Gastroesophageal sphincter (tissue), 4 donors: ENCODE measurements around the gene GCC2. TPM values are rescaled to one million over a fixed set of nuclear protein-coding genes. Genes with fewer than 3 reads are reported as not detected.
"Not testable (repeated sequence)": the region's sequence is repeated elsewhere in the genome, so short reads cannot be mapped to it uniquely, and the experiment has no call there.

Experiments
- ATAC-seq: fragments of 150-250 bp; one replicate; pipeline ENCODE4 v1.9.1; 2016; ENCODE audit warnings: mild to moderate bottlenecking, moderate library complexity
- H3K27ac ChIP-seq, 4 donors: fragments of 200-600 bp; sonication (generic) in 3 of 4; 1 replicate in 3 of 4; 2 replicates in 1 of 4; pipeline ENCODE4 v1.5.1; 2016 to 2019
- H3K27me3 ChIP-seq: fragments of 200-600 bp; sonication (generic); one replicate; pipeline ENCODE4 v1.5.1; 2019
- H3K36me3 ChIP-seq, 2 donors: fragments of 200-600 bp; sonication (generic); one replicate each; pipeline ENCODE4 v1.5.1; 2019; ENCODE audit warnings: control low read depth in 1 of 2
- H3K4me1 ChIP-seq, 3 donors: fragments of 200-600 bp; sonication (generic); 1 replicate in 2 of 3; 2 replicates in 1 of 3; pipeline ENCODE4 v1.5.1; 2016 to 2019; ENCODE audit warnings: control low read depth in 2 of 3
- H3K4me3 ChIP-seq, 2 donors: fragments of 200-600 bp; sonication (generic); one replicate each; pipeline ENCODE4 v1.5.1; 2019; ENCODE audit warnings: mild to moderate bottlenecking in 1 of 2, moderate library complexity in 1 of 2
- H3K9me3 ChIP-seq, 3 donors: fragments of 200-600 bp; sonication (generic); one replicate each; pipeline ENCODE4 v1.5.1; 2017 to 2019; ENCODE audit warnings: control low read depth in 2 of 3
- EP300 ChIP-seq: sonication (generic); formaldehyde crosslinking; IDR thresholded peaks from one replicate; pipeline ENCODE4 v1.6.1; 2017; ENCODE audit warnings: antibody characterized with exemption, mild to moderate bottlenecking
- POLR2A ChIP-seq, 2 donors: fragments of 450-650 bp; IDR thresholded peaks; one replicate each; pipeline ENCODE4 v1.6.1; 2017; ENCODE audit warnings: antibody characterized with exemption in 2 of 2, mild to moderate bottlenecking in 2 of 2, moderate library complexity in 1 of 2
- POLR2AphosphoS5 ChIP-seq: sonication (generic); formaldehyde crosslinking; IDR thresholded peaks from one replicate; pipeline ENCODE4 v1.6.1; 2017; ENCODE audit warnings: antibody characterized with exemption
- WGBS, 2 donors: methylation state at CpG; one replicate each; pipeline ENCODE4 v1.1.5; 2018; ENCODE audit warnings: low coverage in 1 of 2; 5-methylcytosine and 5-hydroxymethylcytosine counted together
- small RNA-seq, 4 donors: library from RNA; depleted of rRNA; stranded (forward); fragments of <200 nt; gene quantifications; one replicate each; pipeline ENCODE3, GENCODE V24; 2016
- total RNA-seq, 4 donors: library from RNA; depleted of rRNA; stranded (reverse); fragments of >200 nt; gene quantifications; one replicate each; pipeline ENCODE4 v1.1.0, GENCODE V29; 2016
- TF ChIP-seq, protein P1 (sequence below), 4 experiments: fragments of 200-600 bp in 2 of 4; fragments of 450-650 bp in 2 of 4; sonication (generic) in 1 of 4; IDR thresholded peaks; one replicate each; pipeline ENCODE4 v1.5.1; 2017 to 2019; ENCODE audit warnings: antibody characterized with exemption in 4 of 4, mild to moderate bottlenecking in 2 of 4, moderate library complexity in 2 of 4

The GCC2 gene
- total RNA-seq, 4 donors from 2014 or later: 24.0 to 41.6 (median 33.4) TPM

DNA sequence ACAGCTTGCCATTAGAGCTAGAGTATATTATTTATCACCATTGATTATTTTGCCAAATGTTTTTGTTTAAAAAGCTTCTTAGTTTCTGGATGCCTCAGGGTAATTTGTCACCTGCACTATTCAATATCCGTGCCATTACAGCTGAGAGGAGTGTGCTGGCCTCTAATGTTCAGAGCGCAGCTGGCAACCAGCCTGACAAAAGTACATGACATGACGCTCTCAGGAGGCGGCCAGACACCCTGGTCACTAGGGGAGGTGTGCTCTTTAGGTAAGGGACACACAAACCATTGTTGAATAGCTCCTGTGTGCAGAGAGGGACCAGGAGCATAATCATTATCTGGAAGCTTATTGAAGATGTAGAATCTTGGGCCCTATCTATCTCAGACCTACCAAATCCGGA is 105.5 kb downstream of the GCC2 start:
- WGBS, 2 donors: 79 to 84% methylated on average over 4 to 5 of the region's 5 CpGs
- Histone ChIP-seq H3K9me3 (no peaks in the 10 kb centered on the region), H3K4me3 (no peak overlapping the region), H3K27me3 (no peaks in the 10 kb centered on the region), H3K27ac (peak overlapping the region; percentile 67 to 80 (median 75)), H3K36me3 (no peaks in the 10 kb centered on the region), H3K4me1 (peaks cover 15 to 66% (median 22%) of the 10 kb centered on the region in 3 donors)
- no peak for ATAC-seq
- no peak for TF ChIP-seq POLR2A (IDR thresholded peaks at IDR 0.05)
- no peak for TF ChIP-seq EP300

DNA sequence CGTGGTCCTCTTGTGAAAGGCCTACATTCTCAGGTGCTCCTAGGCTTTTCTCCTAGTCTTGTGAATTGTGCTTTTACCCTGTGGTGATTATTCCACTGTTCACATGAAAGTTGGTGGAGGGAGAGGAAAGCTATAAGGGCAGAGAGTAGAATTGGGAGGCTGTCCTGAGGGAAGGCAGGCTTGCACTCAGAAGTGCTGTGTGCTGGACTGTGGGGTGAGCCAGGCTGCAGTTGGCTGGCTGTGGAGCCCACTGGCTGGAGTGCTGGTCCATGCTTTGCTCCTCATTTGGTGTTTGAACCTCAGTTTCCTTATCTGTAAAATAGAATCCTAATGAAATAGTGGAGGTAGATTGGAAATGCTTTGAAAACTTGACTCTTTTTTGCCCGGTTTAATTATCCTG is 106.6 kb downstream of the GCC2 start:
- Histone ChIP-seq H3K4me1 (peaks cover 15 to 75% (median 22%) of the 10 kb centered on the region in 3 donors), H3K9me3 (no peaks in the 10 kb centered on the region), H3K36me3 (no peaks in the 10 kb centered on the region), H3K27ac (peak overlapping the region in 3 of 4 donors; percentile 39 to 80 (median 67)), H3K4me3 (no peak overlapping the region), H3K27me3 (no peaks in the 10 kb centered on the region)
- 75 to 91% methylated on average over 2 of the region's 2 CpGs for whole genome bisulfite sequencing, 2 donors
- TF ChIP-seq POLR2A (IDR thresholded peaks at IDR 0.05) (no peak), EP300 (no peak), POLR2AphosphoS5 (no peak)
- TF ChIP-seq, protein P1, sequence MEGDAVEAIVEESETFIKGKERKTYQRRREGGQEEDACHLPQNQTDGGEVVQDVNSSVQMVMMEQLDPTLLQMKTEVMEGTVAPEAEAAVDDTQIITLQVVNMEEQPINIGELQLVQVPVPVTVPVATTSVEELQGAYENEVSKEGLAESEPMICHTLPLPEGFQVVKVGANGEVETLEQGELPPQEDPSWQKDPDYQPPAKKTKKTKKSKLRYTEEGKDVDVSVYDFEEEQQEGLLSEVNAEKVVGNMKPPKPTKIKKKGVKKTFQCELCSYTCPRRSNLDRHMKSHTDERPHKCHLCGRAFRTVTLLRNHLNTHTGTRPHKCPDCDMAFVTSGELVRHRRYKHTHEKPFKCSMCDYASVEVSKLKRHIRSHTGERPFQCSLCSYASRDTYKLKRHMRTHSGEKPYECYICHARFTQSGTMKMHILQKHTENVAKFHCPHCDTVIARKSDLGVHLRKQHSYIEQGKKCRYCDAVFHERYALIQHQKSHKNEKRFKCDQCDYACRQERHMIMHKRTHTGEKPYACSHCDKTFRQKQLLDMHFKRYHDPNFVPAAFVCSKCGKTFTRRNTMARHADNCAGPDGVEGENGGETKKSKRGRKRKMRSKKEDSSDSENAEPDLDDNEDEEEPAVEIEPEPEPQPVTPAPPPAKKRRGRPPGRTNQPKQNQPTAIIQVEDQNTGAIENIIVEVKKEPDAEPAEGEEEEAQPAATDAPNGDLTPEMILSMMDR (IDR thresholded peaks at IDR 0.05): no peak
- no peak for ATAC-seq

DNA sequence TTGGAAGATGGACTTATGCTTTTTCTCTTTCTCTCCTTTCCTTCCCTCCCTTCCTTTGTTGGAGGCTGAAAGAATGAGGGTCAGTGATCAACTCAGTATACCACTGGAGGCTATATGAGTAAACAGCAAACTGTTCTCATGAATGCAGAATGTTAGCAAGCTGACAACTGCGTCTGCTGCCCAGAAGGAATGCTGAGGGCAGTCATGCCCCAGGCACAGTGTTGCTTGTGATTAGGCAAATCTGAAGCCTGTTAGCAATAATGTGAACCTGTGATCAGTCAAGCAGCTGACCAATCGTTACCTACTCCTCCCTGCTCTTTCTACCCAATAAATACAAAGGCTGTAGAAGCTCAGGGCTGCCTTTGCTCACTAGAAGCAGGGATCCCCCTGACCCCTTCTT is 107.6 kb downstream of the GCC2 start:
- Histone ChIP-seq H3K4me1 (peaks cover 21 to 85% (median 22%) of the 10 kb centered on the region in 3 donors), H3K27ac (peak overlapping the region; percentile 12 to 80 (median 36))
- not testable (repeated sequence) for H3K9me3 ChIP-seq, H3K27me3 ChIP-seq, H3K36me3 ChIP-seq, H3K4me3 ChIP-seq, ATAC-seq
- 17 to 64% methylated on average over 2 of the region's 2 CpGs for WGBS, 2 donors

Small RNA genes within 50 kb of the gene (small RNA-seq; reads per million reads assigned to genes)
- gene SMIM12P1: 0 reads per million in 4 donors

Other genes with a start within 250 kb of the GCC2 start
- gene SULT1C3, start 209.2 kb upstream of the GCC2 start, total RNA-seq: not detected
- 1 to 10 TPM in 2 of 4 donors, not detected in 2; 1.0 to 1.1 TPM for gene SULT1C2, start 160.3 kb upstream of the GCC2 start, total RNA-seq
- gene SULT1C4, start 71.3 kb upstream of the GCC2 start, total RNA-seq: 1 to 10 TPM; 2.3 to 8.1 (median 5.9) TPM
- gene LIMS1, start 85.3 kb downstream of the GCC2 start, total RNA-seq: 100 to 1,000 TPM in 3 of 4 donors, 10 to 100 TPM in 1; 79.6 to 119 (median 116) TPM